Skeletal muscle satellite cell (primary cell): Measurements from ENCODE around the gene IFT88.

Experiments used
- H3K27me3 ChIP-seq: 2 replicates; pipeline ENCODE4 v1.7.0; 2013; ENCODE audit warnings: low read length; ENCODE audit not compliant: control insufficient read depth, insufficient read depth
- H3K36me3 ChIP-seq: 2 replicates; pipeline ENCODE4 v1.7.0; 2013; ENCODE audit warnings: mild to moderate bottlenecking, control low read depth, low read length; ENCODE audit not compliant: insufficient read depth
- H3K4me1 ChIP-seq: 2 replicates; pipeline ENCODE4 v1.7.0; 2013; ENCODE audit warnings: low read length; ENCODE audit not compliant: control insufficient read depth, insufficient read depth
- H3K4me2 ChIP-seq: 2 replicates; pipeline ENCODE4 v1.7.0; 2013; ENCODE audit warnings: mild to moderate bottlenecking, low read length
- H3K4me3 ChIP-seq: 2 replicates; pipeline ENCODE4 v1.7.0; 2013; ENCODE audit warnings: low read length
- H3K9ac ChIP-seq: 2 replicates; pipeline ENCODE4 v1.7.0; 2013; ENCODE audit warnings: mild to moderate bottlenecking, low read depth, low read length, moderate library complexity
- H3K9me3 ChIP-seq: replicated peaks from 2 replicates; pipeline ENCODE4 v1.7.0; 2013; ENCODE audit warnings: mild to moderate bottlenecking, control low read depth, low read length

The IFT88 gene

GRCh38 chr13:20570517-20570916 is 3.6 kb downstream of the IFT88 start:
- Histone ChIP-seq H3K36me3 (peaks cover 3% of the 10 kb centered on the region), H3K27me3 (no peaks in the 10 kb centered on the region), H3K9ac (no peak overlapping the region), H3K9me3 (no peaks in the 10 kb centered on the region), H3K4me3 (no peak overlapping the region), H3K4me2 (no peak overlapping the region), H3K4me1 (peaks cover 6% of the 10 kb centered on the region)

- Histone ChIP-seq H3K9ac (no peak overlapping the region), H3K36me3 (peaks cover 7% of the 10 kb centered on the region), H3K27me3 (no peaks in the 10 kb centered on the region), H3K9me3 (no peaks in the 10 kb centered on the region), H3K4me2 (no peak overlapping the region), H3K4me1 (peaks cover 6% of the 10 kb centered on the region), H3K4me3 (no peak overlapping the region)
Measured at GRCh38 chr13:20571676-20572075, 4.7 kb downstream of the IFT88 start.

GRCh38 chr13:20573186-20573585 is 6.2 kb downstream of the IFT88 start:
- Histone ChIP-seq H3K9me3 (no peaks in the 10 kb centered on the region), H3K36me3 (peaks cover 11% of the 10 kb centered on the region), H3K4me3 (no peak overlapping the region), H3K9ac (no peak overlapping the region), H3K27me3 (no peaks in the 10 kb centered on the region), H3K4me2 (no peak overlapping the region), H3K4me1 (peaks cover 3% of the 10 kb centered on the region)

GRCh38 chr13:20573636-20574035 is 6.7 kb downstream of the IFT88 start:
- Histone ChIP-seq H3K4me3 (no peak overlapping the region), H3K4me1 (no peaks in the 10 kb centered on the region)

DNA sequence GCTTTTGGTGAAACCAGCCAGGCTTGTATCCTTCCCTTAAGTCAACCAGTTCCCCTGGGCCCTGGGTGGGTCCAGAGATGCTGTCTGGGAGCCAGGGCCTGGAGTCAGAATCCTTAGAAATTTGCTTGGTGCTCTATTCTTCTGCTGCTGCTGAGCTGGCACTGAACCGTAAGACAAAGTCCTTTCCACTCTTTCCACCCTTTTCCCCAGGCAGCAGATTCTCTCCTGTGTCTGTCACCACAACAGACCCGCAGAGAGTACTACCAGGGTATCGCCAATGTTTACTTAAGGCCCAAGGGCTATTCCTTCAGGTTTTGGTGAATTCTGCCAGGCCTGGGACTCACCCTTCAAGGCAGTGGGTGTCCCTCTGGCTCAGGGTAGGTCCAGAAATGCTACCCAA is 12.2 kb downstream of the IFT88 start:
- no peak overlapping the region for H3K9ac ChIP-seq
- H3K4me3 ChIP-seq: no peak overlapping the region
- no peaks in the 10 kb centered on the region for H3K4me1 ChIP-seq
- no peak overlapping the region for H3K4me2 ChIP-seq
- H3K27me3 ChIP-seq: no peaks in the 10 kb centered on the region
- peaks cover 7% of the 10 kb centered on the region for H3K9me3 ChIP-seq
- peaks cover 22% of the 10 kb centered on the region for H3K36me3 ChIP-seq

More at GRCh38 chr13:20573636-20574035, 6.7 kb downstream of the IFT88 start:
- H3K9ac ChIP-seq: no peak overlapping the region
- H3K36me3 ChIP-seq: peaks cover 11% of the 10 kb centered on the region
- H3K27me3 ChIP-seq: no peaks in the 10 kb centered on the region
- H3K4me2 ChIP-seq: no peak overlapping the region
- no peaks in the 10 kb centered on the region for H3K9me3 ChIP-seq

DNA sequence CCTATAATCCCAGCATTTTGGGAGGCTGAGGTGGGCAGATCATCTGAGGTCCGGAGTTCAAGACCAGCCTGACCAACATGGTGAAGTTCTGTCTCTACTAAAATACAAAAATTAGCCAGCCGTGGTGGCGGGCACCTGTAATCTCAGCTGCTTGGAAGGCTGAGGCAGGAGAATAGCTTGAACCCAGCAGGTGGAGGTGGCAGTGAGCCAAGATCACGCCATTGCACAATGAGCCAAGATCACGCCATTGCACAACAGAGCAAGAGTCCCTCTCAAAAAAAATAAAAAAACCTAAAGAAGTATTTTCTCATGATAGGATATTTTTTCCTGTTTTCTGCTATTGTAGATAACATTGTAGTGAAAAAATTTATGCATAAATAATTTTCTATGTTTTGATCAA is 13.3 kb downstream of the IFT88 start:
- Histone ChIP-seq H3K36me3 (peaks cover 30% of the 10 kb centered on the region), H3K9me3 (peaks cover 12% of the 10 kb centered on the region), H3K4me2 (no peak overlapping the region), H3K4me3 (no peak overlapping the region), H3K9ac (no peak overlapping the region), H3K27me3 (no peaks in the 10 kb centered on the region), H3K4me1 (no peaks in the 10 kb centered on the region)

DNA sequence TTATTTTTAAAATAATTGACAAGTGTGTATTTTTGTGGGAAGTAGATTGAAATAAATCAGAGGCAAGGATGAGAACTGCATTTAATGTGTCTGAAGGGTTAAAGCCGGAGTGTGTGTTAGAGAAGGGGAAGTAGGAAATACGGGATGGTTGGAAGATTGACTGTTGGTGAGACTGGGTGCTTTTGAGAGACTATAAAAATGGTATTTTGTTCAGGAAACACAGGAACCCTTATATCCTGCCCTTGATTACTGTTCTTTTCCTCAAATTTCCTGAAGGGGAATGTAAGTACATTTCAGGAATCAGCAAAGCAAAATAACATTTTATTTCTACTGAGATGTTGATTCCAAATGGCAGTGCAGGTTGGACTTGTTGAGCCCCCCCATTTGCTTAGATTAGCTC is 15.1 kb downstream of the IFT88 start:
- no peak overlapping the region for H3K4me2 ChIP-seq
- peaks cover 12% of the 10 kb centered on the region for H3K9me3 ChIP-seq
- H3K27me3 ChIP-seq: no peaks in the 10 kb centered on the region
- peaks cover 22% of the 10 kb centered on the region for H3K36me3 ChIP-seq
- no peak overlapping the region for H3K9ac ChIP-seq
- no peak overlapping the region for H3K4me3 ChIP-seq
- H3K4me1 ChIP-seq: no peaks in the 10 kb centered on the region

- no peak overlapping the region for H3K9ac ChIP-seq
- no peak overlapping the region for H3K4me2 ChIP-seq
- peaks cover 20% of the 10 kb centered on the region for H3K36me3 ChIP-seq
- no peaks in the 10 kb centered on the region for H3K27me3 ChIP-seq
- peaks cover 12% of the 10 kb centered on the region for H3K9me3 ChIP-seq
- H3K4me1 ChIP-seq: no peaks in the 10 kb centered on the region
- H3K4me3 ChIP-seq: no peak overlapping the region
Measured at GRCh38 chr13:20583803-20584293, 16.9 kb downstream of the IFT88 start.

GRCh38 chr13:20585371-20585770 is 18.4 kb downstream of the IFT88 start:
- Histone ChIP-seq H3K9ac (no peak overlapping the region), H3K4me3 (no peak overlapping the region), H3K4me1 (no peaks in the 10 kb centered on the region), H3K4me2 (no peak overlapping the region), H3K27me3 (no peaks in the 10 kb centered on the region), H3K36me3 (peaks cover 16% of the 10 kb centered on the region), H3K9me3 (peaks cover 12% of the 10 kb centered on the region)

DNA sequence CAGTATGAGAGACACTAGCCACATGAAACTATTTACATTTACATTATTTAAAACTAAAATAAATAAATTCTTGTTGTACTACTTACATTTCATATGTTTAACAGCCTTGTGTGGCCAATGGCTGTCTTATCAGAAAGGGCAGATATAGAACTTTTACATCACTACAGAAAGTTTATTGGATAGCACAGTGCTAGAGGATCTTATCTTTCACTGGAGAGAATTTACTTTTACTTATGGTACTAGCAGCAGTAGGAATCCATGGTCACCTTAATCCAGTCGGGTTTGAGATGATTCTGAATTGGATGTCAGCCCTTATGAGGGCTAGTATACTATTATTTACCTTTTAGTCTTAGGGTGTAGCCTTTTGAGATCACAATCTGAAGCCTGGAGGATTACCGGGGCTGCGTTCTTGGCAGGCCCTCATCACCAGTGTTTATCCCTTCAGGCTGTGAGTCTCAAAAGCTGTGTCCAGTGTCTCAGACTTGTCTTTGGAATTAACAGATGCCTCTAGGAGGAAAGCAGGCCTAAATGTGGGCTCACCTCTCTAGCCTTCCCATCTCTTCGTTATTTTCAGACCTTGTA is 21.7 kb downstream of the IFT88 start:
- no peaks in the 10 kb centered on the region for H3K27me3 ChIP-seq
- H3K36me3 ChIP-seq: peaks cover 11% of the 10 kb centered on the region
- H3K4me3 ChIP-seq: no peak overlapping the region
- no peak overlapping the region for H3K9ac ChIP-seq
- no peak overlapping the region for H3K4me2 ChIP-seq
- H3K9me3 ChIP-seq: peaks cover 7% of the 10 kb centered on the region
- no peaks in the 10 kb centered on the region for H3K4me1 ChIP-seq

DNA sequence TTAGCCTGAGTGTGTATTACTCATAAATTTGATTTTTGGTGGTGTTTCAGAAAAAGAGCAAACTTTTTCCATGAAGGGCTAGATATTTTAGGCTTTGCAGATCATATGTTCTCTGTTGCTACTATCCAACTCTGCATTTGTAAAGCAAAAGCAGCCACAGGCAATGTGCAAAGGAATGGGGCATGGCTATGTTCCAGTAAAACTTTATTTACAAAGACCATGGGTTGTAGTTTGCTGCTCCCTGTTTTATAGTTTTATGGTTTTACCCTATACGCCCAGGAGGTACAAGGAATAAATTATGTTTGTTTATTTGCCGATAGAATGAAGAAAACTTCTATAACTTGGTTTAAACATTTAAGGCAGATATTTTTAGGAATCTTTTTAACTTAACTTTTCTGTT is 23.6 kb downstream of the IFT88 start:
- Histone ChIP-seq H3K4me1 (no peaks in the 10 kb centered on the region), H3K27me3 (no peaks in the 10 kb centered on the region), H3K36me3 (no peaks in the 10 kb centered on the region), H3K4me2 (no peak overlapping the region), H3K9me3 (no peaks in the 10 kb centered on the region), H3K4me3 (no peak overlapping the region), H3K9ac (no peak overlapping the region)

DNA sequence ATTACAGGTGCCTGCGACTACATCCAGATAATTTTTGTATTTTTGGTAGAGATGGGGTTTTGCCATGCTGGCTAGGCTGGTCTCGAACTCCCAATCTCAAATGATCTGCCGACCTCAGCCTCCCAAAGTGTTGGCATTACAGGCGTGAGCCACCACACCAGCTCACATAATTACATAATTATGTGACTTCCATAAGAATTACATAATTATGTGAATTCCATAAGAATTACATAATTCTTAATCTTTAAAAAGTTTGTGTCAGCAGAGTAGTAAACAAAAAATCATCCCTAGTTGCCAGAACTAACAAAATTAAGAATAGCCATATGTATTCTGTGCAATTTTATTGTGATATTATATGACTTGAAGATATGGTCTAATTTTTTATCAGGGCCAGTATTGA is 25.6 kb downstream of the IFT88 start:
- Histone ChIP-seq H3K4me2 (no peak overlapping the region), H3K9me3 (no peaks in the 10 kb centered on the region), H3K9ac (no peak overlapping the region), H3K36me3 (no peaks in the 10 kb centered on the region), H3K4me1 (no peaks in the 10 kb centered on the region), H3K27me3 (no peaks in the 10 kb centered on the region), H3K4me3 (no peak overlapping the region)
